Femur (tissue), 1 donor: ENCODE measurements around the gene TMEM120B.

Experiments used
- DNase-seq: peaks from one replicate; pipeline ENCODE4 v3.0.0-alpha.2; 2017

The TMEM120B gene

GRCh38 chr12:121823101-121823726 is 110.7 kb downstream of the TMEM120B start:
- no peak for DNase-seq

- DNase-seq: no peak
These were observed 111.2 kb downstream of the TMEM120B start for GRCh38 chr12:121823727-121824115.

- no peak for DNase-seq
These were observed 112.5 kb downstream of the TMEM120B start for GRCh38 chr12:121825041-121825523.

GRCh38 chr12:121826318-121827150 is 114.0 kb downstream of the TMEM120B start:
- DNase-seq: no peak

- DNase-seq: no peak
These were observed 115.0 kb downstream of the TMEM120B start for GRCh38 chr12:121827351-121828099.

- DNase-seq: no peak
These were observed 115.8 kb downstream of the TMEM120B start for GRCh38 chr12:121828306-121828705.

GRCh38 chr12:121828826-121829225 is 116.3 kb downstream of the TMEM120B start:
- no peak for DNase-seq

GRCh38 chr12:121829250-121829918 is 116.8 kb downstream of the TMEM120B start:
- DNase-seq: no peak

GRCh38 chr12:121830134-121830533 is 117.6 kb downstream of the TMEM120B start:
- no peak for DNase-seq

- DNase-seq: no peak
These were observed 118.2 kb downstream of the TMEM120B start for GRCh38 chr12:121830588-121831265.
